Stomach (tissue), 4 donors: ENCODE results near the gene KAT14.

Experiments
- POLR2A ChIP-seq, 4 donors: fragments of 450-650 bp; IDR thresholded peaks; one replicate each; pipeline ENCODE4 v1.6.1; 2016; ENCODE audit warnings: antibody characterized with exemption in 4 of 4, control low read depth in 2 of 4, mild to moderate bottlenecking in 1 of 4, moderate library complexity in 1 of 4
- TF ChIP-seq, protein P1 (sequence below), 7 experiments: fragments of 450-650 bp in 4 of 7; fragments of 200-600 bp in 3 of 7; sonication (generic) in 3 of 7; IDR thresholded peaks; one replicate each; pipeline ENCODE4 v1.5.1; 2016 to 2019; ENCODE audit warnings: antibody characterized with exemption in 7 of 7, control low read depth in 2 of 7, mild to moderate bottlenecking in 1 of 7

DNA sequence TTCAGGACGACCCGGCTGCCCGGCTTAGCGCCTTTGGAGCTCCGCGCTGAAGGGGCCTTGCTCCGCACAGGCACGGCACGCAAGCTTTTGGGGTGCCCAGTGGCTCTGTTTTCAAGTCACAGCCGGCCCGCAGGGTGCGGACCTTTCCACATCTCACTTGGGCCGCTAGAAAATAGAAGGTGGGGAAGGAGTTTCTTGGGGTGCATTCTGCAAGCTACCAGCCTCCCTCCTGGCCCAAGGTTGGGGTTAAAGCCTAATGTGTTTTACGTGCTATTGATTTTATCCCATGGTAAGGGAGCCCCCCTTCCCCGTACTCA lies 561 bp downstream of the KAT14 start:
- TF ChIP-seq, protein P1, sequence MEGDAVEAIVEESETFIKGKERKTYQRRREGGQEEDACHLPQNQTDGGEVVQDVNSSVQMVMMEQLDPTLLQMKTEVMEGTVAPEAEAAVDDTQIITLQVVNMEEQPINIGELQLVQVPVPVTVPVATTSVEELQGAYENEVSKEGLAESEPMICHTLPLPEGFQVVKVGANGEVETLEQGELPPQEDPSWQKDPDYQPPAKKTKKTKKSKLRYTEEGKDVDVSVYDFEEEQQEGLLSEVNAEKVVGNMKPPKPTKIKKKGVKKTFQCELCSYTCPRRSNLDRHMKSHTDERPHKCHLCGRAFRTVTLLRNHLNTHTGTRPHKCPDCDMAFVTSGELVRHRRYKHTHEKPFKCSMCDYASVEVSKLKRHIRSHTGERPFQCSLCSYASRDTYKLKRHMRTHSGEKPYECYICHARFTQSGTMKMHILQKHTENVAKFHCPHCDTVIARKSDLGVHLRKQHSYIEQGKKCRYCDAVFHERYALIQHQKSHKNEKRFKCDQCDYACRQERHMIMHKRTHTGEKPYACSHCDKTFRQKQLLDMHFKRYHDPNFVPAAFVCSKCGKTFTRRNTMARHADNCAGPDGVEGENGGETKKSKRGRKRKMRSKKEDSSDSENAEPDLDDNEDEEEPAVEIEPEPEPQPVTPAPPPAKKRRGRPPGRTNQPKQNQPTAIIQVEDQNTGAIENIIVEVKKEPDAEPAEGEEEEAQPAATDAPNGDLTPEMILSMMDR (IDR thresholded peaks at IDR 0.05) = no peak
- TF ChIP-seq POLR2A (IDR thresholded peaks at IDR 0.05) = no peak
